NOMO-1 treated with dmso at 0.1 percent for 144 hours (cell line): ENCODE measurements around the gene COPZ1.
"Not testable (repeated sequence)": the region's sequence is repeated elsewhere in the genome, so short reads cannot be mapped to it uniquely, and the experiment has no call there.

Source experiments
- DNase-seq: peaks from one replicate; lab custom pipeline; 2025; ENCODE audit not compliant: unreplicated experiment; lab: John Stamatoyannopoulos, UW

The COPZ1 gene

DNA sequence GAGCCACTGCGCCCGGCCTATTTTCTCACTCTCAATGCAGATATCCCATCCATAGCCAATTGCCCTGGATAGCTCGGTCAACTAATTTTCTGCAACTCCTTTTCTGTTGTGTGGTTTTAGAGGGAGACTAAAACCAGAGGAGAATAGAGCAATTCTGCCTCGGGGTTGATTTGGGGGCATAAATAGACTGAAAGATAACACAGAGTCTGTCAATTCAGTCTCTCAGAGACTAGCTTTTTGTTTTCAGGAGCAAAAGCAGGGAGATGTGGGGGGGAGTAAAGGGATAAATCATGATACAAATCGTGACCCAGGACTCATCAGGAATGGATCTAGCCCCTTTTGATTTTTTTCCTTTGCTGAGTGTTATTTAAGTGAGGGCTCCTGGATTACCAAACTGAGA, 6.5 kb downstream of the COPZ1 start:
- DNase-seq = no peak

DNA sequence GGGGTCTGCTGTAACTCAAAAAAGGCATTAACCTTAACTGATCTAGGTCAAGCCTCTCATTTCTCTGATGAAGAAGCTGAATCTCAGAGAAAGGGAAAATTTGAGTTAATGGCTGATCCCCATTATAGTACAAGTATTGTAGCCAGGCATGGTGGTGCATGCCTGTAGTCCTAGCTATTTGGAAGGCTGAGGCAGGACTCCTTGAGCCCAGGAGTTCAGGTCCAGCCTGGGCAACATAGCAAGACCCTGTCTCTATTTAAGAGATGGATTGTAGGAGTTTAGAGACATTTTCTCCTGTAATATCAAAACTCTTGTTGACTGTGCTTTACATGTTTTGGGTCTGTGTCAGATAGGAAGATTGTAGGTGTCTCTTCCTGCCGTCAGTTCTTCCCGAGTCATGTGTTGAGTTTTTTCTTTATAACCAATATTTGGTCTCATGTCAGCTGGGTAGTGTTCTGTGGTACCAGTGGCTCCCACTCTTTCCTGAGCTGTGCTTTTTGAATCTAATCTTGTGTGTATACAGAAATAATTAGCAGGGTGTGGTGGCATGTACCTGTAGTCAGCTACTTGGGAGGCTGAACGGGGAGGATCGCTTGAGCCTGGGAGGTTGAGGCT, 8.6 kb downstream of the COPZ1 start:
- no peak for DNase-seq

DNA sequence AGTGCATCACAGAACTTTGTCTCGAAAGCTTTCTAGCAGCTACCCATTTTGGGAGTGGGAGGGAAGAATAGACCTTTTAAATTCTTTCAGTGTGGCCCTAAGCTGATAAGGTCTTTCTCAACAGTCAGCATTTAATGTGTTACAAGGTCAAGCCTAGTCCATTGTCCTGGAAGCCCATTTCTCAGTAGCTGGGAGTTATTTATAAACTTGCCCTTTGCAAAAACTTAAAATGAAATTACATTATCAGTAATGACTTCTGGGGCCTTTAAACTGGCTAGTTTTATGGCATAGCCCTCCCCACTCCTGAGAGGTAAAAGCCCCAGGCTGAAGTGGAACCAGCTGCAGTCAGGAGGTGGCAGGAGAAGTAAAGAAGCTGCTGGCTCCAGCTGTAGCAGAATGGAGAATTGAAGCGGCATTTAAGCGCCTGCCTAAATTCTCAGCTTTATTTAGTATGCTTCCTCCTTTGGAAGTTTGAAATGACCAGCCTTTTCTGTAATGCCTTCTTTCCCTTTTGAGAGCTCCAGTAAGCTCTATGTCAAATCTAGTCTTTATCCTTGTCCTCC, 12.4 kb downstream of the COPZ1 start:
- DNase-seq = peak; percentile 17

DNA sequence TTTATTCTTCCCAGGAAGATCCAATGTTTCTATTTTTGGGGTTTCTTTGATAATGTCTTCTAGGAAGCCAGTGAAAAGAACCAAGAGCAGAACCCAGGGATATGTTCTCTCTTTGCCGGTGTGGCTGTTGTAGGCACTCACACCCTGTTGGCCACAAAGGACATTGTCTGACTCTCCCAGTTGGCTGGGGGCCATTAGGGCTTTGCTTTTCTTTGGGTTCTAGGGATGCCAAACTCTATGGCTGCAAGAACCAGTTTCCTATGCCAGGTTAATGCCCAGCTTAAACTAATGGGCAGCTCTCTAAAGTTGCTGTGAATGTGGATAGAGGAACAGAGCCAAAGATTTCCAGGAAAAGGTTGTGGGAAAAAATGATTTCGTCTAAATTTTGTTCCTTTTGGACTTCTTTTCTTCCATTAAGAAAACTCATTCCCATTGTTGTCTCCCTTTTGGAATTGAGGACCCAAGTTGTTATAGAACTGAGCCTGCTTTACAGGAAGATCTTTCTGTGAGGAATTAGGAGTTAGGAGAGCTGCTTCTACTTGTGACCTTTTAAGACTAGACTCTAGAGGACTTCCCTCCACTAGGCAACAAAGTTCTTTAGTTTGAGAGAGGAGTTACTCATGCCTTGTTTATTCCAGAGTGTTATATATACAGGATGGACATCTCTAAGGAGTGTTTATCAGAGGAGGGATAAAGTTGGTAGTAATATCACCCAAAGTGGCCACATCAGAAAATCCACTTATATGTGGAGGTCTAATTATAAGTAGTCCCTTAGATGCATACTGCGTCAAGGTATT, 13.1 kb downstream of the COPZ1 start:
- DNase-seq = no peak

DNA sequence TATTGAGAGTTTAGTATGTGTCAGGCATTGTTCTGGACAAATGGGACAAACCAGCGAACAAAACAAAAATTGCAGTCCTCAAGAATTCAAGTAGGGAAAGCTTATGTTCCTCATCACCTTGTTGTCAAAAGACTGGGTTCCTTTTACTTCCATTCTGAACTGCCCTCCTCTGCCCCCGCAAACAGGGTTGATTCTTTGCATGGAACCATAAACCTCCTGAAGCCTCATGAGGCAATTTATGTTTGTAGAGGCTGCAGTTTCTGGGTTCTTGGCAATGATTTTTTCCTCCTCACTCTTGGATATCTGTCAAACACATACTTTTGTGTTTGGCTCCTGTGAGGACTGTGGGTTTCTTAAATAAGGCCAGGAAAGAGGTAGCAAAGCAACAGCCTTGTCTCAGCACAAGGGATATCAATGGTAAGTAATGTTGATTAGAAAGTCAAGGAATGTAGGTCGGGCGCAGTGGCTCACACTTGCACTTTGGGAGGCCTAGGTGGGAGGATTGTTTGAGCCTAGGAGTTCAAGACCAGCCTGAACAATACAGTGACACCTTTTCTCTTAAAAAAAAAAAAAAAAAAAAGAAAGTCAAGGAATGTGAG, 13.9 kb downstream of the COPZ1 start:
- no peak for DNase-seq

DNA sequence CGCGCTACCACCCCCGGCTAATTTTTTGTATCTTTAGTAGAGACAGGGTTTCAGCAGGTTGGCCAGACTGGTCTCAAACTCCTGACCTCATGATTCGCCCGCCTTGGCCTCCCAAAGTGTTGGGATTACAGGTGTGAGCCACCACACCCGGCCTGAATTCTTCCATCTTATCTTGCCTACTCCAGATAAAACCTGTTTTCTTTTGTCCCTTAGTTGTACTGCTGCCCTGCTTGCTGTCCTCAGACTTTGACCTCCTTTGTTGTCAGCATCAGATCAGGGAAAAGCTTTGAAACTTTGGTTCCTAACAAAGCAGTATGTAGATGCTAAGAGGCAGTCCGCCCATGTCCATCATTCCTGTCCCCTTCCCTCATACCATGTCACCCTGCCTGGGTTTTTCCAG, 15.9 kb downstream of the COPZ1 start:
- DNase-seq = no peak

DNA sequence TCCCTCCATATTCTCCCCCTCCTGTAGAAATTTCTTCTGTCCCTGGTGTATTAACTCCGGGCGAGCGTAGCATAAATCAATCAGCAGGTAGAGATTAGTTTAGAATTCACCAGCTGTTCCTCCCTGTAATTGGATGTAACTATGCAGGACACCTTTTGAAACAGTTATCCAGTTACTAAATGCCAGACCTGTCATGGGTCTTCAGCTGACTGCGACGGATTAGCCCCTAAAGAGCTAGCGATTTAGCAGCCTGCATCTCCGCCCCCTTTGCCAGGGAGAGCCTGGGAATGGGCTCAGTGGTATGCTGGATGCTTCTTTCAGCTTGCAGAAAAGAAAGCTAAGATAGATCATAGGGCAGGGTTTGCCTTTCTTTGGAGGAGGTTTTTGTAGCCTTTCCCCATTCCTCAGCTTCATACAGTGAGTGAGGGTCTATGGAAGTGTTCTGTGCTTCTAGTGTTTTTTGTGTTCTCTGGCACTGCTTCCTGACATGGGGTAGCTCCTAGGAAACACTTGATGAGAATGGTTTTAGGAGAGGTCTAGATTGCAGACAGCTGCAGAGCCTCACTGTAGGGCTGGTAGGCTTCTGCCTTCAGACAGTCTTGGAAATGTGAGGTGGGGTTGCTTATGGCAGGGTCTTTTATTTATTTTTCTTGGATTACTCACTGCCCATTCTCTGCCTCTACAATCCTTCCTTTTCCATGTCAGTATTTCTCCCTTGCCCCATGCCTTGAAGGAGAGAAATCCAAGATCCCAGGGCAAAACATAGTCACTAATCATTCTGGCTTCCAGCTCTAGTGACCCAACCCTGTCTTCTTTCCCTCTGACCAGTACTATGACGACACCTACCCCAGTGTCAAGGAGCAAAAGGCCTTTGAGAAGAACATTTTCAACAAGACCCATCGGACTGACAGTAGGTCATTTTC, 16.7 kb downstream of the COPZ1 start:
- DNase-seq = no peak

DNA sequence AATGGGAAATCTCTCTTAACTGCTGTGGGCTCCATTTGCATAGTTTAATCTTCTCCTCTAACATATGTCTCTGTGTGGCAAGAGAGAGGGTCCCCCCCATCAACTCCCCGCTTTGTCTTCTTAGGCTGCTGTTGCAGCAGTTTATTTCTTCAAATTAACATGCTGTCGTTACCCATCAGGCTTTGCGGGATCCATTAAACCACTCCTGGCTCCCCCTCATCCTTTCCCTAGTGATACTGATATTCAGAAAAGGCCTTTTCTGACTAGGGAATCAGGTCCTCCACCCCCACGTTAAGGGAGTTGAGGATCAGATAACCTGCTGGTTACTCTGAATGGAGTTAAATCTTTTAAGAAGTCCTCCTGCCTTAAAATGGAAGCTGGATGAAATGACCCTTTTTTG, 24.1 kb downstream of the COPZ1 start:
- DNase-seq = no peak

DNA sequence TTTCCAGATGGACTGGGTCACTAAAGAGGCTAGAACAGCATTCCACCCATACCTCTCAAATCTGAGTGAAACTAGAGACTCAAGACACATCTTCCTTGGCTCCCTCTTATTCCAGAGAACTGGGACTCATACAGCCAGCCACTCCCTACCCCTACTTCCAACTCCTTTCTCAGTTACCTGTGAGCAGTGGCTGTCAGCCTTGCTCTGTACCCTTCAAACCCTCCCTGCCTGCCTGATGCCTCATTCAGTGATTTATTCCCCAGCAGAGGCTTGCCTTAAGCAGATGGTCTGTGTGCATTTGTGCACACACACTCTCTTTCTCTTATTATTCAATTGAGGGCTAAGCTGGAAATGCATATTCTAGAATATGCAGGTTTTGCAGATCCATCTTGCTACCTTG, 24.7 kb downstream of the COPZ1 start:
- DNase-seq = no peak

DNA sequence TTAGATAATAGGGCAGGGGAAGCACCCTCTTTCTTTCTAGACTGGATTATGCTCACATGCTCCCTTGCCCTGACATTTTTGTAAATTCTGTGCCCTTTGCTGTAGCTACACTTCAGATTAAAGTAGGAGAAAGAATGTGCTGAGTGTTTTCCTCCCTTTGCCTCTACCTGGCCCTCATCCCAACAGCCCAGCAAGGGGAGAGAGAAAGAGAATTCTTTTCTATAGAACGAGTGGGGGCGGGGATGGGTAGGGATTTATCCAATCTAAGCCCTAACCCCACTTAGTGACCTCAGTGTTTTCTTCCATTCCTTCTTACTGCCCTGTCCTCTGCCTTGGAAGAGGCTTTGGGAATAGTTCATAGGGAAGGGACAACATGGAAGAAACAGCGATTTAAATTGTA, 25.8 kb downstream of the COPZ1 start:
- DNase-seq = no peak

DNA sequence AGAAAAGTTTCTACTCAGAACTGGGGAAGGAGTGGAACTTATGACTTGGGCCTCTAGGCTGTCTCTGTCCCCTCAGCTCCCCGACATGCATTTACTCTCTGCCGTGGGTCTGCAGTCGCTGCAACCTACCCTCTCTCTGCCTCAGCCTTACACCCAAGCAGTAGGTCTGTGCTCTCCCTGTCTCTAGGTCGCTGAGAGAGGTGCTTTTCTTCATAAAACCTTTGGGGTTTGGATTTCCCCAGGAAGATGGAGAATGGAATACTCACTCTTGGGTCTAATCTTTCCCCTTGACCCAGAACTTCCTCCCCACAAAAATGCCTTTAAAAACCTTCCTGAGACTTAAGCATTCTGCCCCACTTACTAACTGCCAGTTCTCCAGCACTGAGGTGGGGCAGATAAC, 26.4 kb downstream of the COPZ1 start:
- no peak for DNase-seq

DNA sequence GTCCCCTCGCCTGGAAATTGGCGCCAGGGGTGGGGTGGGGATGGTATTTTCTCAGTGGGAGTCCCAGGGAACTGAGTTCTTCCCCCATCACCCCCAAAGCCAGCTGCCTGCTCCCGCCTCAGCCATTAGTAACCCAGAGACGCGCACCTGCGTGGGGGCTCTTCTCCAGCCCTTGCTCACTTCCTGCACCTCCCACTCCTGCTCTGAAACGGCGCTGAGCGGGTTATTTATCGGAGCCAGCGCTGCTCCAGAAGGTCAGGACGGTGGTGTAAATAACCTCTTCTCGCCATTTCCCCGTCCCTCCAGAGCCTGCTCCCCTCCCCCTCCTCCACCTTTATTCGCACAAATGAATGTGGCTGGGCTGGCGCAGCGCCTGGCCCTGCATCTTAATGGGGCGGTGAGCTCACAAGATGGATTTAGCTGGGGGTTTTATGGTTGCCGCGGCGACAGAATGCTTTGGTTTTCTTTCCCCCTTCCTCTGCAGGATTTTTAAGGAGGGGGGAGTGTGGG, 27.1 kb downstream of the COPZ1 start:
- no peak for DNase-seq

DNA sequence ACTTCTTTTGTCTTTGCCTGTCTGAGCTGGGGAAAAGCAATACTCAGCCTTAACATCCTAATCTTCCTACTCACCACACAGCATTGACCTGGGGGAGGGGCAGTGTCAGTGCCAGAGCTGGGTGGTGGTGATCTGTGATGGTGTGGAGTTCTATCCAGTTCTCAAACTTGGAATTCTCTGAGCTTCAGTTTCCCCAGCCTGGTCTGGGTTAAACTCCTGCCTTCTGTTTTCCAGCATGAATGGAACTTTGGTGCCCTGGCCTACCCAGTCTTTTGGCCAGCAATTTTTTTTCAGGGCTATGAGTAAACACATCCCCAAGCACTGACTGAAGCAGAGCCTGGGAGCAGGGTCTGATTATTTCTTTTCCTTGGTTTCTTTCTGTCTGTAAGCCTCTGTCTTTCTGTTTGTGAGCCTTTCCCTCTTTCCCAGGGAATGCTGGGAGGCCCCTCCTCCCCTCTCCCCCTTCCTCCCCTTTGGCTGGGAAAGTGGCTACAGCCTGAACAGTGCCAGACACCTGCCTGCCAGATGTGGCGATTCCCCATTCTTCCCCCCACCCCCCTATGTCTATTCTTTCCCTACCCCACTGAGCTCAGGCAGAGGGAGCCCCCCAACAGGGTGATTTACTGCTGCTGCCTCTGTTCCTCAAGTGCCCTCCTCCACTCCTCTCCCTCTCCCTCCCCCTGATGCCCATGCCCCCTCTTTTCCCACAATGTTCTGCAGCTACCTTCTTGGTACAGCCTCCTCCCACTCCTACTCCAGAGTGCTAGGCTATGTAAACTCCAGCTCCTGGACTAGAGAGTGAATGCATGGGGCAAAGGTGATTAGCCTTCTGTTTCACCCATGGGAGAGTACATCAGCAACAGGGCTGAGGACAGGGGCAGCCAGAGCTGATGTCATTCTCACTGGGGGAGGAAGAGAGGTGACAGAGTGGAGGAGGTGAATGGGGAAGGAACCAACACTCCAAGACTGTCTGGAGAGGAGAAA, 28.3 kb downstream of the COPZ1 start:
- no peak for DNase-seq

DNA sequence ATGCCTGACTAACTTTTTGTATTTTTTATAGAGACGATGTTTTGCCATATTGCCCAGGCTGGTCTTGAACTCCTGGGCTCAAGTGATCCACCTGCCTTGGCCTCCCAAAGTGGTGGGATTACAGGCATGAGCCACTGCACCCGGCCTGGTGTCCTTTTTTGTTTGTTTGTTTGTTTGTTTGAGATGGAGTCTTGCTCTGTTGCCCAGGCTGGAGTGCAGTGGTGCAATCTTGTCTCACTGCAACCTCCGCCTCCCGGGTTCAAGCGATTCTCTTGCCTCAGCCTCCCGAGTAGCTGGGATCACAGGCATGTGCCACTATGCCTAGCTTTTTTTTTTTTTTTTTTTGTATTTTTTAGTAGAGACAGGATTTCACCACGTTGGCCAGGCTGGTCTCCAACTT, 29.3 kb downstream of the COPZ1 start:
- not testable (repeated sequence) for DNase-seq

DNA sequence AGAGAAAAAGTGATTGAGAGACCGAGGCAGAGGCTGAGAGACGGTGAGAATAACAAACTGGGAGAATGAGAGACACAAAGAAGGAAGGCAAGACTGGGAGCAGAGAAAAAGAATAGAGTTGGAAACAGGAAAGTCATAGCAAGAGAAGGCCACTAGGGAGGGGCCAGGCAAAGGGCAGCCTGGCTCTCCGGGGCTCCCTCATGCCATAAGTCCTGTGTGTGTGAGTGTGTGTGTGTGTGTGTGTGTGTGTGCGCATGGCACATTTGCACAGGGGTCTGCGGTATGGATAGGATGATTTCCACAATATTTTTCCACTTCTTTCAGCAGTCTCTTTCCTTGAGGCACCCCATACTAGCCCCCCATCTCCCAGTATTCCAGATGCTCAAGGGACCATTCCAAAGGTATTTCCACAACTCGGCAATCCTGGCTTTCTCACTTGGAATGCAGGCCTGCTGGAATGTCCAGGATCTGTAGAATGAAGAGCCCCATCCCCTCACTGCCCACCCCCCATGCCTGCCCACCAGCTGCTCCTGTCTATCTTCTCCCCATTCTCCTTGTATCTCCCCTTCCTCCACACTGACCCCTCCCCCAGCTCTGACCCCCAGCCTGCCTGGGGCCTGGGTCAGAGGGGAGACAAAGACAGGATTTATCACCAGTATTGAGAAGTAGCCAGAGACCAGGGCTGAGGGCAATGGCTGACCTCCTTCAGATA, 30.3 kb downstream of the COPZ1 start:
- no peak for DNase-seq

DNA sequence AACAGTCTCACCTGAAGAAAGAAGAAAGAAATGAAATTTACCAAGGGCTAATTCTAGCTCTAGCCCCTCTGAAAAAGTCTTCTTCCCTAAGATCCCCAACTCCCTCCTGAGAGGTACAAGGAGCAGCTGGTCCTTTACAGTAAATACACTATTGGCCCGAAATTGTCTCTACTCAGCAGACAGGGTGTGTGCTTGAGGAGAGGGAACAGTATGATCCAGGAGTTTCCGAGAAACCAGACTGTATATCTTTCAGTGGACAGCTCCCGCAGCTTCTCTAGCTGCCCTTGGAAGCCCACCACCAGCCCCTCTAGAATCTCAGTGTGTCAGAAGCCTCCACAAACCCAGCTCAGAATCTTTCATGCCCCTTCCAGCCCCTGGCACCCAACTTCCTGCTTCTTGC, 31.3 kb downstream of the COPZ1 start:
- DNase-seq = no peak

DNA sequence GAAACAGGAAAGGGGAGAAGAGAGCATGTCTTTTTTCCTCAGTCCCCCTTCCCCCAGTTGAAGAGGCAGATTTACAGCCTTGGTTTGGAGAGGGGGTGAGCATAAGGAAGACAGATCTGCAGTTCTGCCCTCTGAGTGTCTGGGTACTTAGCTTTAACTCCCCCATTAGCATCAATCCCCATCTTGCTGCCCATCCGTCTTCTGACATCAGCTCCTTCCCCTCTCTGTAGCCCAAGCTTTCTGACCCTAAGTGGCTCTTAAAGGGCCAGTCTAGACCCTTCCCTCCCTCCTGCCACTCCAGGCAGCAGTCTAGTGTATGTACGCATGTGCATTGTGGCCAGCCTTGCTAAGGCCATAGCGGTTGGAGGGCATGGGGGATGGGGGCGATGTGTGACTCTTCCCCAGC, 32.0 kb downstream of the COPZ1 start:
- no peak for DNase-seq

DNA sequence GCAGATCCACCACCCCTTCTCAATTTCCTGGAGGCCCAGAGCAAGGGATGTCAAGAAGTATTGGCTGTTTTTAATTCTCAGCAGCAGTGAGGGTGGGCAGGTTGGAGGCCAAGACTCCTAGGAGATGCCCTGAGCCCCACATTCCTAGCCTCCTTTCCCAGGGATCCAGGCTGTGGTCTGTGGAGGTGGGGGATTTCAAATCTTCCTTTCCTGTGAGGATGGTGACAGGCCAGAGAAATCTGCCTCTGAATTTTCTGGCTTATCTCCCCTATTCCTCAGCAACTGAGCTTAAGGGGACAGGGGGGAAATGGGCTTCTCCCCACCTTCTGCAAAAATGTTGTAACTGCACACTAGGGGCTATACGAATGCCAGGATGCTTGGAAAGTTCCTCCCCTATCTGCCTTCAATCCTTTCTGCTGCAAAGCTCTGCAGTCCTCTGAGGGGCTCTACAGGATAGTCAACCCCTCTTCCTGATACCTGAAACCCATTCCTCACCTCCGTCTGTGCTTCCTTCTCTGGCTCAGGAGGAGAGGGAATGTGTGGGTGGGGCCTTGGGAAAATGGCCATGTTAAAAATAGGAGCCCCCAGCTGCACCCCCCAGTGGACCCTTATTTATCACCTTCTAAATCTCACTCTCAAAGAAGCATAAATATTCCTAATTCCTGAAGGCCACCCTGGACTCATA, 32.7 kb downstream of the COPZ1 start:
- DNase-seq = no peak
